Thymus (tissue), 11 donors: ENCODE results near the gene E4F1. TPM values are rescaled to one million over a fixed set of nuclear protein-coding genes. Genes with fewer than 3 reads are reported as not detected.

Source experiments
- DNase-seq, 9 donors: peaks; one replicate each; pipeline ENCODE4 v3.0.0-alpha.2; 2013; ENCODE audit warnings: low spot score in 9 of 9, low read depth in 6 of 9, missing footprints in 1 of 9
- H3K27ac ChIP-seq, 2 donors: one replicate each; pipeline ENCODE4 v1.5.1; 2013; ENCODE audit warnings: control low read depth in 1 of 2, low read depth in 1 of 2, low read length in 1 of 2, mild to moderate bottlenecking in 1 of 2, moderate library complexity in 1 of 2
- H3K27me3 ChIP-seq, 2 donors: one replicate each; pipeline ENCODE4 v1.5.1; 2013; ENCODE audit warnings: low read length in 1 of 2; ENCODE audit not compliant: control insufficient read depth in 2 of 2, insufficient read depth in 1 of 2
- H3K36me3 ChIP-seq, 2 donors: one replicate each; pipeline ENCODE4 v1.5.1; 2013; ENCODE audit warnings: low read length in 1 of 2, mild to moderate bottlenecking in 1 of 2, moderate library complexity in 1 of 2; ENCODE audit not compliant: control insufficient read depth in 2 of 2, insufficient read depth in 2 of 2
- H3K4me1 ChIP-seq, 2 donors: one replicate each; pipeline ENCODE4 v1.5.1; 2013; ENCODE audit warnings: low read length in 2 of 2; ENCODE audit not compliant: control insufficient read depth in 2 of 2, insufficient read depth in 2 of 2
- H3K4me3 ChIP-seq, 2 donors: one replicate each; pipeline ENCODE4 v1.5.1; 2013; ENCODE audit warnings: low read length in 2 of 2, control low read depth in 1 of 2, mild to moderate bottlenecking in 1 of 2
- H3K9me3 ChIP-seq, 2 donors: one replicate each; pipeline ENCODE4 v1.5.1; 2013; ENCODE audit warnings: low read length in 1 of 2, mild to moderate bottlenecking in 1 of 2; ENCODE audit not compliant: control insufficient read depth in 2 of 2, insufficient read depth in 1 of 2
- WGBS: extraction: QIAGEN DNeasy Blood & Tissue Kit; methylation state at CpG from one replicate; pipeline ENCODE4 v1.1.7; 2013; 5-methylcytosine and 5-hydroxymethylcytosine counted together
- polyA plus RNA-seq: library from polyadenylated mRNA; stranded (reverse); fragments of 200-250 nt; gene quantifications from one replicate; pipeline ENCODE4 v1.2.3, GENCODE V29; 2013
- total RNA-seq: library from RNA; stranded (reverse); fragments of 120-200 nt; gene quantifications from one replicate; pipeline ENCODE4 v1.2.4, GENCODE V29; 2013
- donor health status: healthy.

E4F1 gene
- total and polyA plus RNA-seq, 2 donors, result 26.5 to 42.3 TPM

- 2% methylated on average over 98 of the region's 98 CpGs for WGBS
- Histone ChIP-seq H3K9me3 (no peaks in the 10 kb centered on the region), H3K4me3 (peak overlapping the region; percentile 43 to 68), H3K27me3 (no peaks in the 10 kb centered on the region), H3K4me1 (peaks cover 12 to 19% of the 10 kb centered on the region in 2 donors), H3K36me3 (peaks cover 16 to 27% of the 10 kb centered on the region in 2 donors), H3K27ac (peak overlapping the region in 1 of 2 donors; percentile 60)
- DNase-seq, result peak in 1 of 9 donors; percentile 17
Observed at GRCh38 chr16:2213817-2214718, 9.3 kb upstream of the E4F1 start.

DNA sequence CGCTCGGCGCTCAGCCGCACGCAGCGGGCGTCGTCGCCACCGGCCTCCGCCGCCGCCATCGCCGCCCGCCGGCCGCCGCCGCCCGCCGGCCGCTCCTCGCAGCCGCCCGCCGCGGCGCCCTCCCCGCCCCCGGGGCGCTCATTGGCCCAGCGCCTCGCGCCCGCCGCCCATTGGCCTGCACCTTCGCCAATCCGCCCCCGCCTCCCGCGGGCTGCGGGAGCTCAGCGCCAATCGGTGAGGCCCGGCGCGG, 8.7 kb upstream of the E4F1 start, which contains the start of gene PGP:
Gene PGP, minus strand, starts transcription at position 122 of the 250 bp plus-strand sequence. Its CDS starts 63 bp downstream, at position 59.
- H3K4me1 ChIP-seq, result peaks cover 12 to 19% of the 10 kb centered on the region in 2 donors
- H3K27me3 ChIP-seq, result no peaks in the 10 kb centered on the region
- H3K36me3 ChIP-seq, result peaks cover 11 to 21% of the 10 kb centered on the region in 2 donors
- peak within 1 kb of the TSS; percentile 61 to 68 for H3K4me3 ChIP-seq
- WGBS, result under 1% methylated on average over 48 of the region's 48 CpGs
- peak in 1 of 9 donors; percentile 98 for DNase-seq
- H3K9me3 ChIP-seq, result no peaks in the 10 kb centered on the region
- peak within 1 kb of the TSS; percentile 60 to 75 for H3K27ac ChIP-seq

DNA sequence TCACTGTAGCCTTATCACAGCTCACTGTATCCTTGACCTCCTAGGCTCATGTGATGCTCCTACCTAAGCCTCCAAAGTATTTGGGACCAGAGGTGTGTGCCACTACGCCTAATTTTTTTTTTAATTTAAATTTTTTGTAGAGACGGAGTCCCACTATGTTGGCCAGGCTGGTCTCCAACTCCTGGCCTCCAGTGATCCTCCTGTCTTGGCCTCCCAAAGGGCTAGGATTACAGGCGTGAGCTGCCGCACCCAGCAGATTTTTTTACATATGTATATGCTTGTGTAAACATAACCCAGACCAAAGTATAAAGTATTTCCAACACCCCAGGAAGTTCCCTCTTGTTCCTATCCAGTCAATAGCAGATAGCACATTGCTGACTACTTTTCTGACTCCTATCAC, 7.1 kb upstream of the E4F1 start:
- Histone ChIP-seq H3K36me3 (peaks cover 3 to 14% of the 10 kb centered on the region in 2 donors), H3K27ac (no peak overlapping the region), H3K4me1 (peaks cover 12 to 19% of the 10 kb centered on the region in 2 donors), H3K27me3 (no peaks in the 10 kb centered on the region), H3K9me3 (no peaks in the 10 kb centered on the region), H3K4me3 (no peak overlapping the region)
- 98% methylated on average over 4 of the region's 4 CpGs for WGBS
- no peak for DNase-seq

GRCh38 chr16:2223942-2224486, 623 bp downstream of the E4F1 start:
- peaks cover 13 to 14% of the 10 kb centered on the region in 2 donors for H3K36me3 ChIP-seq
- no peaks in the 10 kb centered on the region for H3K27me3 ChIP-seq
- peaks cover 7 to 13% of the 10 kb centered on the region in 2 donors for H3K4me1 ChIP-seq
- WGBS, result 6% methylated on average over 22 of the region's 22 CpGs
- H3K9me3 ChIP-seq, result peaks cover 0 to 6% of the 10 kb centered on the region in 2 donors
- H3K27ac ChIP-seq, result peak overlapping the region; percentile 72 to 75
- H3K4me3 ChIP-seq, result peak overlapping the region; percentile 62 to 88
- peak in 4 of 9 donors; percentile 17 to 50 (median 20) for DNase-seq

DNA sequence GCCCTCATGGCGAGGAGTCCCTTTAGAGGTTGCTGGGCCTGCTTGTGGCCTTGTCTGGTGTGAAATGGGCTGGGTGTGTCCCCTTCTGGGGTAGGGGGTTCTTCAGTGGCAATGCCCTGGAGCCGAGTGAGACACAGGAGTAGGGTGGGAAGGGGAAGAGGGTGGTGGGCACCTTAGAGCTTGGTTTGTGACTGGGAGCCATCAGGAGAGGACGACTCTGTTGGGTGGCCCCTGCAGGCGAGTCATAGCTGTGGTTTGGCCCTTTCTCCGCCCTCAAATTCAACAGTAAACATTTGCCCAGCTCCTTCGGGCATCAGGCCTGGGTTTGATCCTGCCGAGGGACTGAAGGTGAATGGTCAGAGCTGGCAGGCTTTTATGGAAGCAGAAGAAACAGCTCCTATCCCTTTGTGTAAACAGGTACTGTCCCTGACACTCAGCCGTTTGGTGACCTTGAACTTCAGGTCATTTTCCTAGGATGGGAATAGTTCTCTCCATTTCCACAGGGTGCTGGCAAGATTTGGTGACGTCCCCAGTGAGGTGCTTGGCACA, 2.9 kb downstream of the E4F1 start:
- Histone ChIP-seq H3K4me1 (peaks cover 7 to 17% of the 10 kb centered on the region in 2 donors), H3K9me3 (peaks cover 0 to 6% of the 10 kb centered on the region in 2 donors), H3K36me3 (peaks cover 33 to 36% of the 10 kb centered on the region in 2 donors), H3K27ac (no peak overlapping the region), H3K4me3 (no peak overlapping the region), H3K27me3 (no peaks in the 10 kb centered on the region)
- 96% methylated on average over 9 of the region's 9 CpGs for WGBS
- no peak for DNase-seq

DNA sequence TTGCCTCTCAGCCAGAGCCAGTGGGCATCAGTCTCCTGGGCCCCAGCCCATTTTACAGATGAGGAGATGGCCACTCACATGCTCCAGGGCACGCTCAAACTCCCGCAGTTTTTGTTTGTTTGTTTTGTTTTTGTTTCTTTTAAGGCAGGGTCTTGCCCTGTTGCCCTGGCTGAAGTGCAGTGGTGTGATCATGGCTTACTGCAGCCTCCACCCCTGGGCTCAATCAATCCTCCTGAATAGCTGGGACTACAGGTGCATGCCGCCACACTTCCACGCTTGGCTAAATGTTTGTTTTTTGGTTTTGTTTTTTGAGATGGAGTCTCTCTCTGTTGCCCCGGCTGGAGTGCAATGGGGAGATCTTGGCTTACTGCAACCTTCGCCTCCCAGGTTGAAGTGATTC, 3.5 kb downstream of the E4F1 start:
- DNase-seq, result no peak
- peaks cover 39 to 42% of the 10 kb centered on the region in 2 donors for H3K36me3 ChIP-seq
- peaks cover 0 to 6% of the 10 kb centered on the region in 2 donors for H3K9me3 ChIP-seq
- WGBS, result 98% methylated on average over 6 of the region's 6 CpGs
- H3K4me3 ChIP-seq, result no peak overlapping the region
- no peak overlapping the region for H3K27ac ChIP-seq
- H3K27me3 ChIP-seq, result no peaks in the 10 kb centered on the region
- peaks cover 7 to 17% of the 10 kb centered on the region in 2 donors for H3K4me1 ChIP-seq

GRCh38 chr16:2228161-2228824, 4.9 kb downstream of the E4F1 start:
- peaks cover 0 to 6% of the 10 kb centered on the region in 2 donors for H3K9me3 ChIP-seq
- H3K36me3 ChIP-seq, result peaks cover 52 to 55% of the 10 kb centered on the region in 2 donors
- no peak for DNase-seq
- H3K4me1 ChIP-seq, result peaks cover 7 to 14% of the 10 kb centered on the region in 2 donors
- WGBS, result 98% methylated on average over 25 of the region's 25 CpGs
- no peak overlapping the region for H3K27ac ChIP-seq
- no peaks in the 10 kb centered on the region for H3K27me3 ChIP-seq
- H3K4me3 ChIP-seq, result no peak overlapping the region

- peaks cover 0 to 4% of the 10 kb centered on the region in 2 donors for H3K9me3 ChIP-seq
- H3K4me3 ChIP-seq, result no peak overlapping the region
- no peak for DNase-seq
- 97% methylated on average over 12 of the region's 12 CpGs for WGBS
- H3K27me3 ChIP-seq, result no peaks in the 10 kb centered on the region
- peaks cover 60 to 63% of the 10 kb centered on the region in 2 donors for H3K36me3 ChIP-seq
- H3K27ac ChIP-seq, result no peak overlapping the region
- H3K4me1 ChIP-seq, result peaks cover 6 to 11% of the 10 kb centered on the region in 2 donors
Observed at GRCh38 chr16:2229091-2229490, 5.7 kb downstream of the E4F1 start.
